Measurements from ENCODE around the gene BCKDHA. TPM values are rescaled to one million over a fixed set of nuclear protein-coding genes. Genes with fewer than 3 reads are reported as not detected.

Gene BCKDHA
- total RNA-seq, 1 donor from 2014 or later = 9.2 TPM

GRCh38 chr19:41443813-41444455 lies 46.3 kb downstream of the BCKDHA start:
- DNase-seq (ENCODE audit: low read depth) = no peak
- no peaks in the 10 kb centered on the region for H3K36me3 Mint-ChIP-seq (ENCODE audit: low read depth, unreplicated experiment)
- H3K4me3 Mint-ChIP-seq (ENCODE audit: unreplicated experiment) = no peak overlapping the region
- Histone ChIP-seq H3K4me2 (ENCODE audit: low read length) (no peak overlapping the region), H3K4me1 (ENCODE audit: insufficient read depth, low read length) (peaks cover 3% of the 10 kb centered on the region), H3K27ac (ENCODE audit: low read depth, low read length) (no peak overlapping the region), H4K20me1 (ENCODE audit: insufficient read depth, low read length) (no peaks in the 10 kb centered on the region), H3K4me3 (ENCODE audit: insufficient read depth, low read depth, low read length) (no peak overlapping the region), H3K9me3 (ENCODE audit: insufficient read depth, low read depth, low read length) (no peaks in the 10 kb centered on the region), H3K9ac (ENCODE audit: low read length) (no peak overlapping the region), H3K79me2 (ENCODE audit: insufficient read depth, low read length) (peaks cover under 1% of the 10 kb centered on the region), H2AFZ (ENCODE audit: low read depth, low read length) (no peak overlapping the region), H3K36me3 (ENCODE audit: insufficient read depth, low read length) (no peaks in the 10 kb centered on the region), H3K27me3 (ENCODE audit: insufficient read depth, low read length) (peaks cover 2% of the 10 kb centered on the region)
- H3K9me3 Mint-ChIP-seq (ENCODE audit: unreplicated experiment) = no peaks in the 10 kb centered on the region
- FAIRE-seq = no peak
- no peaks in the 10 kb centered on the region for H3K4me1 Mint-ChIP-seq (ENCODE audit: low read depth, unreplicated experiment)
- H3K27me3 Mint-ChIP-seq (ENCODE audit: low read depth, unreplicated experiment) = peaks cover 27% of the 10 kb centered on the region
- TF ChIP-seq EZH2 (IDR thresholded peaks at IDR 0.05; ENCODE audit: insufficient read depth, low read length) = no peak
- TF ChIP-seq, protein P1, sequence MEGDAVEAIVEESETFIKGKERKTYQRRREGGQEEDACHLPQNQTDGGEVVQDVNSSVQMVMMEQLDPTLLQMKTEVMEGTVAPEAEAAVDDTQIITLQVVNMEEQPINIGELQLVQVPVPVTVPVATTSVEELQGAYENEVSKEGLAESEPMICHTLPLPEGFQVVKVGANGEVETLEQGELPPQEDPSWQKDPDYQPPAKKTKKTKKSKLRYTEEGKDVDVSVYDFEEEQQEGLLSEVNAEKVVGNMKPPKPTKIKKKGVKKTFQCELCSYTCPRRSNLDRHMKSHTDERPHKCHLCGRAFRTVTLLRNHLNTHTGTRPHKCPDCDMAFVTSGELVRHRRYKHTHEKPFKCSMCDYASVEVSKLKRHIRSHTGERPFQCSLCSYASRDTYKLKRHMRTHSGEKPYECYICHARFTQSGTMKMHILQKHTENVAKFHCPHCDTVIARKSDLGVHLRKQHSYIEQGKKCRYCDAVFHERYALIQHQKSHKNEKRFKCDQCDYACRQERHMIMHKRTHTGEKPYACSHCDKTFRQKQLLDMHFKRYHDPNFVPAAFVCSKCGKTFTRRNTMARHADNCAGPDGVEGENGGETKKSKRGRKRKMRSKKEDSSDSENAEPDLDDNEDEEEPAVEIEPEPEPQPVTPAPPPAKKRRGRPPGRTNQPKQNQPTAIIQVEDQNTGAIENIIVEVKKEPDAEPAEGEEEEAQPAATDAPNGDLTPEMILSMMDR (IDR thresholded peaks at IDR 0.05; ENCODE audit: insufficient read depth, low read depth, low read length) = no peak
- H3K27ac Mint-ChIP-seq (ENCODE audit: unreplicated experiment) = no peak overlapping the region

GRCh38 chr19:41445575-41445974 lies 48.0 kb downstream of the BCKDHA start:
- Histone ChIP-seq H3K27me3 (ENCODE audit: insufficient read depth, low read length) (peaks cover 4% of the 10 kb centered on the region), H3K4me2 (ENCODE audit: low read length) (no peak overlapping the region), H3K36me3 (ENCODE audit: insufficient read depth, low read length) (no peaks in the 10 kb centered on the region), H3K9ac (ENCODE audit: low read length) (no peak overlapping the region), H3K79me2 (ENCODE audit: insufficient read depth, low read length) (no peaks in the 10 kb centered on the region), H3K27ac (ENCODE audit: low read depth, low read length) (no peak overlapping the region), H3K9me3 (ENCODE audit: insufficient read depth, low read depth, low read length) (no peaks in the 10 kb centered on the region), H2AFZ (ENCODE audit: low read depth, low read length) (no peak overlapping the region), H4K20me1 (ENCODE audit: insufficient read depth, low read length) (no peaks in the 10 kb centered on the region), H3K4me3 (ENCODE audit: insufficient read depth, low read depth, low read length) (no peak overlapping the region), H3K4me1 (ENCODE audit: insufficient read depth, low read length) (no peaks in the 10 kb centered on the region)
- FAIRE-seq (no peak), DNase-seq (ENCODE audit: low read depth) (no peak)
- TF ChIP-seq, protein P1 (IDR thresholded peaks at IDR 0.05; ENCODE audit: insufficient read depth, low read depth, low read length) = no peak
- no peak for TF ChIP-seq EZH2 (IDR thresholded peaks at IDR 0.05; ENCODE audit: insufficient read depth, low read length)
- Mint-ChIP-seq H3K27me3 (ENCODE audit: low read depth, unreplicated experiment) (peaks cover 36% of the 10 kb centered on the region), H3K9me3 (ENCODE audit: unreplicated experiment) (no peaks in the 10 kb centered on the region), H3K36me3 (ENCODE audit: low read depth, unreplicated experiment) (no peaks in the 10 kb centered on the region), H3K4me3 (ENCODE audit: unreplicated experiment) (no peak overlapping the region), H3K27ac (ENCODE audit: unreplicated experiment) (no peak overlapping the region), H3K4me1 (ENCODE audit: low read depth, unreplicated experiment) (no peaks in the 10 kb centered on the region)

- no peak for DNase-seq (ENCODE audit: low read depth)
- H3K27me3 ChIP-seq (ENCODE audit: insufficient read depth, low read length) = peaks cover 4% of the 10 kb centered on the region
Observed at GRCh38 chr19:41447732-41448332, 50.2 kb downstream of the BCKDHA start.

More at GRCh38 chr19:41447732-41448332, 50.2 kb downstream of the BCKDHA start:
- Histone ChIP-seq H2AFZ (ENCODE audit: low read depth, low read length) (no peak overlapping the region), H4K20me1 (ENCODE audit: insufficient read depth, low read length) (no peaks in the 10 kb centered on the region), H3K36me3 (ENCODE audit: insufficient read depth, low read length) (no peaks in the 10 kb centered on the region), H3K27ac (ENCODE audit: low read depth, low read length) (no peak overlapping the region), H3K4me2 (ENCODE audit: low read length) (no peak overlapping the region), H3K9ac (ENCODE audit: low read length) (no peak overlapping the region), H3K9me3 (ENCODE audit: insufficient read depth, low read depth, low read length) (no peaks in the 10 kb centered on the region), H3K4me1 (ENCODE audit: insufficient read depth, low read length) (no peaks in the 10 kb centered on the region), H3K4me3 (ENCODE audit: insufficient read depth, low read depth, low read length) (no peak overlapping the region), H3K79me2 (ENCODE audit: insufficient read depth, low read length) (no peaks in the 10 kb centered on the region)
- Mint-ChIP-seq H3K27me3 (ENCODE audit: low read depth, unreplicated experiment) (peaks cover 40% of the 10 kb centered on the region), H3K4me3 (ENCODE audit: unreplicated experiment) (no peak overlapping the region), H3K4me1 (ENCODE audit: low read depth, unreplicated experiment) (no peaks in the 10 kb centered on the region), H3K9me3 (ENCODE audit: unreplicated experiment) (no peaks in the 10 kb centered on the region), H3K36me3 (ENCODE audit: low read depth, unreplicated experiment) (no peaks in the 10 kb centered on the region), H3K27ac (ENCODE audit: unreplicated experiment) (no peak overlapping the region)
- FAIRE-seq = no peak
- TF ChIP-seq EZH2 (IDR thresholded peaks at IDR 0.05; ENCODE audit: insufficient read depth, low read length) = no peak
- TF ChIP-seq, protein P1 (IDR thresholded peaks at IDR 0.05; ENCODE audit: insufficient read depth, low read depth, low read length) = no peak

Measured in astrocyte (in vitro differentiated cells and primary cell).